ENCODE measurements around the gene RTKN. TPM values are rescaled to one million over a fixed set of nuclear protein-coding genes. Genes with fewer than 3 reads are reported as not detected.

Gene RTKN
- total and polyA plus RNA-seq, 2 of the 13 experiments (the other 11 are each of a cell fraction or from before 2014, with no cell fraction given) = 159 to 166 TPM

GRCh38 chr2:74440378-74441169 lies 1.2 kb downstream of the RTKN start (continued):
- TF ChIP-seq CEBPZ (IDR thresholded peaks at IDR 0.05; ENCODE audit: low read length) = no peak
- TF ChIP-seq ATM (IDR thresholded peaks at IDR 0.05; ENCODE audit: borderline replicate concordance) = no peak
- TF ChIP-seq HNRNPLL (IDR thresholded peaks at IDR 0.05; ENCODE audit: low read depth, low read length, poor library complexity, severe bottlenecking) = peak; percentile 74
- peak; percentile 90 for TF ChIP-seq ZNF740 (CRISPR knock-in tag; IDR thresholded peaks at IDR 0.05)
- peak; percentile 74; the same call in 1 of the 2 replicates for TF ChIP-seq SOX5 (CRISPR knock-in tag; IDR thresholded peaks at IDR 0.05; ENCODE audit: borderline replicate concordance)
- peak; percentile 97 for TF ChIP-seq XRCC5 (optimal IDR thresholded peaks at IDR 0.05; ENCODE audit: low read length)
- TF ChIP-seq EED (CRISPR knock-in tag; IDR thresholded peaks at IDR 0.05) = no peak; the same call in 1 of the 2 replicates
- peak; percentile 94 for TF ChIP-seq PHF8 (CRISPR knock-in tag; IDR thresholded peaks at IDR 0.05)
- TF ChIP-seq ZBTB21 (CRISPR knock-in tag; IDR thresholded peaks at IDR 0.05) = 0 out of 2 replicates have a peak, but pooled peaks have one; percentile 44
- TF ChIP-seq ZNF138 (CRISPR knock-in tag; IDR thresholded peaks at IDR 0.05; ENCODE audit: low read depth) = peak; percentile 66; the same call in 1 of the 2 replicates
- peak; percentile 62; the same call in 1 of the 2 replicates for TF ChIP-seq SMYD3 (CRISPR knock-in tag; IDR thresholded peaks at IDR 0.05)
- TF ChIP-seq ZNF878 (CRISPR knock-in tag; IDR thresholded peaks at IDR 0.05) = 0 out of 2 replicates have a peak, but pooled peaks have one; percentile 66
- TF ChIP-seq ZNF605 (CRISPR knock-in tag; IDR thresholded peaks at IDR 0.05) = peak; percentile 80; the same call in 1 of the 2 replicates
- no peak for TF ChIP-seq PTBP1 (IDR thresholded peaks at IDR 0.05; ENCODE audit: low read depth, low read length, poor library complexity, severe bottlenecking)
- TF ChIP-seq ZNF749 (CRISPR knock-in tag; IDR thresholded peaks at IDR 0.05; ENCODE audit: borderline replicate concordance) = peak; percentile 91
- TF ChIP-seq TOE1 (CRISPR knock-in tag; IDR thresholded peaks at IDR 0.05) = no peak
- TF ChIP-seq ZNF383 (CRISPR knock-in tag; IDR thresholded peaks at IDR 0.05; ENCODE audit: borderline replicate concordance) = peak; percentile 54; the same call in 1 of the 2 replicates
- TF ChIP-seq PCBP2 (optimal IDR thresholded peaks at IDR 0.05; ENCODE audit: low read depth, low read length, poor library complexity, severe bottlenecking) = peak; percentile 54
- TF ChIP-seq MIER2 (CRISPR knock-in tag; IDR thresholded peaks at IDR 0.05) = peak; percentile 52
- peak; percentile 98 for TF ChIP-seq HDAC2 (CRISPR knock-in tag; IDR thresholded peaks at IDR 0.05)
- TF ChIP-seq ZNF549 (CRISPR knock-in tag; IDR thresholded peaks at IDR 0.05) = no peak
- 0 out of 2 replicates have a peak, but pooled peaks have one; percentile 23 for TF ChIP-seq ZNF24 (IDR thresholded peaks at IDR 0.05)
- TF ChIP-seq, protein P1, sequence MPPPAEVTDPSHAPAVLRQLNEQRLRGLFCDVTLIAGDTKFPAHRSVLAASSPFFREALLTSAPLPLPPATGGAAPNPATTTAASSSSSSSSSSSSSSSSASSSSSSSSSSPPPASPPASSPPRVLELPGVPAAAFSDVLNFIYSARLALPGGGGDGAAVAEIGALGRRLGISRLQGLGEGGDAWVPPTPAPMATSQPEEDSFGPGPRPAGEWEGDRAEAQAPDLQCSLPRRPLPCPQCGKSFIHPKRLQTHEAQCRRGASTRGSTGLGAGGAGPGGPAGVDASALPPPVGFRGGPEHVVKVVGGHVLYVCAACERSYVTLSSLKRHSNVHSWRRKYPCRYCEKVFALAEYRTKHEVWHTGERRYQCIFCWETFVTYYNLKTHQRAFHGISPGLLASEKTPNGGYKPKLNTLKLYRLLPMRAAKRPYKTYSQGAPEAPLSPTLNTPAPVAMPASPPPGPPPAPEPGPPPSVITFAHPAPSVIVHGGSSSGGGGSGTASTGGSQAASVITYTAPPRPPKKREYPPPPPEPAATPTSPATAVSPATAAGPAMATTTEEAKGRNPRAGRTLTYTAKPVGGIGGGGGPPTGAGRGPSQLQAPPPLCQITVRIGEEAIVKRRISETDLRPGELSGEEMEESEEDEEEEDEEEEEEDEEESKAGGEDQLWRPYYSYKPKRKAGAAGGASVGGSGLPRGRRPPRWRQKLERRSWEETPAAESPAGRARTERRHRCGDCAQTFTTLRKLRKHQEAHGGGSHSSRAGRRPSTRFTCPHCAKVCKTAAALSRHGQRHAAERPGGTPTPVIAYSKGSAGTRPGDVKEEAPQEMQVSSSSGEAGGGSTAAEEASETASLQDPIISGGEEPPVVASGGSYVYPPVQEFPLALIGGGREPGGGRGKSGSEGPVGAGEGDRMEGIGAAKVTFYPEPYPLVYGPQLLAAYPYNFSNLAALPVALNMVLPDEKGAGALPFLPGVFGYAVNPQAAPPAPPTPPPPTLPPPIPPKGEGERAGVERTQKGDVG (CRISPR knock-in tag; IDR thresholded peaks at IDR 0.05; ENCODE audit: borderline replicate concordance) = no peak
- TF ChIP-seq KLF12 (CRISPR knock-in tag; IDR thresholded peaks at IDR 0.05; ENCODE audit: borderline replicate concordance) = peak; percentile 87
